HepG2 (cell line): ENCODE data around the gene VEGFB.

Source experiments
- JUND ChIP-seq: sonication (generic); formaldehyde crosslinking; IDR thresholded peaks from 2 replicates; pipeline ENCODE4 v1.8.0; 2022; ENCODE audit warnings: mild to moderate bottlenecking, missing genetic modification reagents
- KLF9 ChIP-seq: IDR thresholded peaks from 2 replicates; pipeline ENCODE4 v1.6.1; 2016; ENCODE audit warnings: low read depth
- NFATC3 ChIP-seq: sonication (generic); formaldehyde crosslinking; IDR thresholded peaks from 2 replicates; pipeline ENCODE4 v1.5.1; 2020; ENCODE audit warnings: mild to moderate bottlenecking, missing genetic modification reagents
- SATB2 ChIP-seq: sonication (generic); formaldehyde crosslinking; IDR thresholded peaks from 2 replicates; pipeline ENCODE4 v1.5.0; 2020; ENCODE audit warnings: missing genetic modification reagents
- ZNF281 ChIP-seq: sonication (generic); formaldehyde crosslinking; IDR thresholded peaks from 2 replicates; pipeline ENCODE4 v1.4.0; 2020; ENCODE audit warnings: missing genetic modification reagents, borderline replicate concordance
- ZSCAN29 ChIP-seq: sonication (generic); formaldehyde crosslinking; conservative IDR thresholded peaks from 2 replicates; pipeline ENCODE4 v1.4.0; 2020; ENCODE audit warnings: mild to moderate bottlenecking, missing genetic modification reagents

DNA sequence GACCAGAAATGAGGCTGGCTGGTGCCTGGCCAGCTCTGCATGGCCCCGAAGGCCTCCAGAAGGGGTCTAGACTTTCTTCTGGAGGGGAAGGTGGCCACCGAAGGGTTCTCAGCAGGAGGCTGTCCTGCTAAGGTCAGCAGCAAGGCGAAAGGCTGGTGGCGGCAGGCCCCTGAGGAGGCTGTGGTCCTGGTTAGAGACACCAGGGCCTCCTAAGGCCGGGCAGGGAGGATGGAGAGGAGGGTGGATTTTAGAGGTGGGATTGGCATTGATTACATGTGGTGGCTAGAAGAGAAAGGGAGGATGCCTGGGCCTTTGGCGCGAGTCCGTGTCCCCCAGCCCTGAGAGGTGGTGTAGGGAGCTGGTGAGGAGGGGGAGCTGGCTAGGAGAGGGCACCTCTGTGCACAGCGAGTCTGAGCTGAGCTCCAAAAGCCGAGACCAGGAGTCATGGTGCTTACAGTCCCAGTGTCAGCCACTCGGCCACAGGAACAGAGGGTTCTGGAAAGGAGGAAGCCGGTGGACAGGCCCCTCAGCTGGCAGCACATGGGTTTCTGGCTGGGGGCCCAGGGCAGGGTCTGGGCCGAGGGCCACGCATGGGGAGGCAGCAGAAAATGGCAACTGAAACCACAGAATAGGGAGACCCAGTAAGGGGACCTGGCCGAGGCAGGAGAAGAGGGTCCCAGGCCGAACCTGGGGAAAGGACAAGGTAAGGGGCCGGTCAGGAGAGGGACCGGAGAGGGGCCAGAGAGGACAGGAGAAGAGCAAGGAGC lies 25.4 kb upstream of the VEGFB start:
- TF ChIP-seq ZSCAN29 (CRISPR knock-in tag) (no peak), KLF9 (CRISPR knock-in tag) (no peak), JUND (no peak), NFATC3 (CRISPR knock-in tag) (no peak), SATB2 (no peak), ZNF281 (no peak)
